NCI-H748 (cell line): ENCODE results near the gene CAMK2B.

Source experiments
- DNase-seq: peaks from one replicate; lab custom pipeline; 2025; ENCODE audit not compliant: unreplicated experiment; lab: John Stamatoyannopoulos, UW

Gene CAMK2B

DNA sequence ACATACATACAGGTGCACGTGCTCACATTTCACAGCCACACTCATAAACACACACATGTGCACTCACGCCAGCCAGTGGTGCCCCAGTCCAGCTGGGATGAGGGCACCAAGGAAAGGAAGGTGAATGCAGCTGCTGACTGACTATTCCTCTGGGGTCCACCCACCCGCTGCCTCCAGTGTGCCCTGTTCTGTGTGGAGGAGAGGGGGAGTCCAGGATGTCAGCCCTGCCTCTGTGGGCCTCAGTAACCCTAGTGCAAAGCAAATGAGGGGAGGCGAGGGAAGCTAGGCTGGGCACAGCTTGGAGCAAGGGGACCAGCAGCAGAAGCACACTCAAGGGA, 67.0 kb downstream of the CAMK2B start:
- DNase-seq = no peak

DNA sequence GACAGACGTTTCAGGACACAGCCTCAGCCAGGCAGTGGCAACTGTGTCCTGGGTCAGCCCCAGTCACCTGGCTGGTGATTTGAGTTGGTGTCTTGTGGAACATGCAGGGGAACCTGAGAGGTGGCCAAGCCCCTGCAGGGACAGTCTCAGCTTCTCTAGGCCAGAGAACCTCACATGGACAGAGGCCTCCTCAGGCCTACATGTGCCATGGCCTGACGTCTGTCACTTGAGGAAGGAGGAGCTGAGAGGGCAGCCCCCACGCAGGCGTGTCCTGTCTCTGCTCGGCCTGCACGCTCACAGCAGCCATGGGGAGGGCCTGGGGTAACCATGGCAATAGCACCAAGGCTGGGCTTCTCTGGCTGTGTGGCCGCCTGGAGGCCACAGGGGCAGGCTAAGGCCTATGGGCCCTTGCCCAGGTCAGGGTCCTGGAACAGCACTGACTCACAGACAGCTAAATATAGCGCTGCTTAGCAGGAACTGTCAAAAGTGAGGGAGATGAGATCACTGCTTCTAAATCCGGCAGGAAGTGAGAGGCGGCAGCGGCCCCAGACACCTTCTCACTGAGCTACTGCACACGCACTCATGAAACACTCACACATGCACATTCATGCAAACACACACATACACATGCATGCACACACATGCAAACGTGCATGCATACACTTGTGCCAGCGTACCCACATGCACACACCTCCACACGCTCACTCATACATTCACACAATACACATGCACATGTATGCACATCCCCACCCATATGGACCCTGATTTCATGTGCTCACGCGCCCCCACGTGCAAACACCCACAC, 67.6 kb downstream of the CAMK2B start:
- no peak for DNase-seq

DNA sequence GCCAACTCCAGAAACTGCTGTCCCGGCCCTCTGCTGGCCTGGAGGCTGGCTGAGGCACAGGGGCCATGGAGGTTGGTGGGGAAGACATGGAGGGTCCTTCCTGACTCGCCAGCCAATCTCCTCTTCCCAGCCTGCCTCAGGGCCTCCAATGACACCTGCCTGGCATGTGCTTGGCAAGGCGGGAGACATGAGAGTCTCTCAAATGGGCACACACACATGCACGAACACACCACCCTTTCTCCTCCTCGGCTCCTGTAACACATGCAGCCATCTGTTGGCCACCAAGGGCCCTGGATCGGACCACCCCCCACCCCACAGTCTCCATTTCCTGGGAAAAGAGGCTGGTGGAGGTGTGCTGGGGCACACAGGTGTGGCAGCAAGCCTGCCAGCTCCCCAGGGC, 68.2 kb downstream of the CAMK2B start:
- no peak for DNase-seq

DNA sequence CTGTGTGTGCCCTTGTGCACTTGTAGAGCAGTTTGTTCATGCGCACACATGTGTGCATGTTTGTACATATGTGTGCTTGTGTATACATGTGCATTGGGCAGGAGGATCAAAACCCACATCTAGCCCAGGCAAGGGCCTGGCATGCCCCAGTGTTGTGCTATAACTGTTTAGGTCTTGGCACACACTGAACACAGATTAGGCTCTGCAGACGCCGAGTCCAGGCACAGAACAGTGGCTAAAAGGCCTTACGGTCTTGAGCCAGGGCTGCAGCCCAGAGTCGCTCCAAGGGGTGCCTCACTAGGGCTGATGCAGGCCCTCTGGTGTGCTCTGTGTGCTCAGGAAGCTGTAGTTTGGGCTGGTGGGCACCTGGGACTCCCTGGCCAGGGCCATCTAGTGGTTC, 68.9 kb downstream of the CAMK2B start:
- DNase-seq = no peak

DNA sequence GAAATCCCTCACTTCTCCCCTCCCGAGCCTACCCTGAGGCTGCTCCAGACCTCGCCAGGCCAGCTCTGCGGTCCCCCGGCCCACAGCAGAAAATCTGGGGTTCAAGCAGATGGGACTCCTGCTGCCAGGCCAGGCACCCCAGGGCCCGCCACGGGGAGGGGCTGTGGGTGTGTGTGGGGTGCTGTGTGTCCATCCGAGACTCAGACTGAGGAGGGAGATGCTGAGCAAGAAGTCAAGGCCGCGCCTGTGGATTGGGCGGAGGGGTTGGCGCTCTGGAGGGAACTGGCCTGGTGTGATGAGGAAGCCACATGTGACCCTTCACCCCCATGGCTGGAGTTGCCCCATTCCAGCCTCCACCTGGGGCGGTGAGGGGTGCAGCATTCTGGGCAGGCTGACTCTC, 73.5 kb downstream of the CAMK2B start:
- DNase-seq = no peak

DNA sequence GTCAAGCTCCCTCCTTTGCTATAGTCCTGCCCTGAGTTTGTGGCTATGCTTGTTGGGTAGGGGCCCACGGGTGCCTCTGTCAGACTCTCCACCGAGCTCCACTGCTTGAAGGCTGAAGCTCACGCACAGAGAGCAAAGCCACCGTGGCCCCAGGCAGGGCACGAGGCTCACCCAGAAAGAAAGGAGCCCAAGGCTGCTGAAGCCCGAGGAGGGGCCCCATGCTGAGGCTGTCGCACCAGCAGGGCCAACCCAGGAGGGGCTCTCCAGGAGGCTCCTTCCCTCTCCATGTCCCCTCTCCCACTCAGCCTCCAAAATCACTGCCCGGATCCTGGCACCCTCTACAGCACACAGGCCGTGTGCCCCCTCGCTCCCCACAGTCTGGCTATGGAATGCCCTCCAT, 74.1 kb downstream of the CAMK2B start:
- DNase-seq = no peak

DNA sequence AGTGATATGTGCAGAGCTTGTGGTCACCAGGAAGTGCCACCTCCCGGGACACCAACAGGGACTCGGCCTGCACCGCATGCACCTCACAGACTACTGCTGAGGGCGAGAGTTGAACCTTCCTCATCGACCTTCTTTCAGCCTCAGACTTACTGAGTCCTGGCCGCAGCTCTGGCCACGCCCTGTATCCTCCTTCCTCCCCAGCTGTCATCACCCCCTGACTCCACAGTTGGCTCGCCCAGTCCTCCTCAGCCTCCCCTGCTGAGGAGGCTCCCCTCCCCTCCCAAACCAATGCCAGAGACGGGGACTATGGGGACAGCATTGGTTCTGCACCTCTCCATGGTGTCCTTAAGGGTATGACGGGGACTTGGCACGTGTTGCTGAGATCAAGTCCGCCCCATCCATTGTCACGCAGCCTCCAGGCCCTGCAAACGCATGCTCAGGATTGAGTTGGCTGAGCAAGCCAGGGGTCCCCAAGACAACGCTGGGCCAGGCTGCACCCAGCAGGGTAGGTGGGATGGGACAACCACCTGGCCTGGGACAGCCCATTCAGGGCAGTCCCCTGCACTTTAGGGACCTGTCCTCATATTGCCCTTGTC, 75.7 kb downstream of the CAMK2B start:
- DNase-seq = no peak

DNA sequence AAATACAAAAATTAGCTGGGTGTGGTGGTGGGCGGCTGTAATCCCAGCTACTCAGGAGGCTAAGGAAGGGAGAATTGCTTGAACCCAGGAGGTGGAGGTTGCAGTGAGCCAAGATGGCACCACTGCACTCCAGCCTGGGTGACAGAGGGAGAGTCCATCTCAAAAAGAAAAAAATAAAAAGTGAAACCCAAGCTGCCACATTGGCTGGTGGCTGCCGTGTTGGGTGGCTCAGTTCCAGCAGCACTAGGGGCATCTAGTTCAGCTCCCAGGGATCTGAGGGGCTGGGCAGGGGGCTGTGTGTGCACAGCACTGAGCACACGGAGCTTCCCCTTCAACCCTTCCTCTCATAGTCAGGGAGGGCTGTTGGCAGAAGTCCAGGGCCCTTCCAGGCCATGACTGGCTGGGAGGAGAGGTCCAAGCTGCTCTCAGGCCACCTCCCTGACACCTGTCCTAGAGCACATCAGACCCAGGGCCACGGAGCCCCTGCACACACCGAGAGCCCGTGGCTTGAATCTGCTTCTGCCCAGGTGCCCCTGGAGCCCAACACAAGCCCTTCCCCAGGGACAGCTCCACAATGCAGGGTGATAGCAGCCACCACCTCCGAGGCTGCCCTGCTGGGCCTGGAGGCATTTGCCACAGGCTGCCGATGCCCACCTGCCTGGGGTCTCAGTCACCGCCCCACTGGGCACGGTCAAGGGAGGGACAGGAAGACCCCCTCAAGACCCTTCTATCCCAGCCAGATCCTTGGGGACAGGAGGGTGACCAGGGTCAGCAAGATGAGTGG, 77.3 kb downstream of the CAMK2B start:
- DNase-seq = peak; percentile 8

DNA sequence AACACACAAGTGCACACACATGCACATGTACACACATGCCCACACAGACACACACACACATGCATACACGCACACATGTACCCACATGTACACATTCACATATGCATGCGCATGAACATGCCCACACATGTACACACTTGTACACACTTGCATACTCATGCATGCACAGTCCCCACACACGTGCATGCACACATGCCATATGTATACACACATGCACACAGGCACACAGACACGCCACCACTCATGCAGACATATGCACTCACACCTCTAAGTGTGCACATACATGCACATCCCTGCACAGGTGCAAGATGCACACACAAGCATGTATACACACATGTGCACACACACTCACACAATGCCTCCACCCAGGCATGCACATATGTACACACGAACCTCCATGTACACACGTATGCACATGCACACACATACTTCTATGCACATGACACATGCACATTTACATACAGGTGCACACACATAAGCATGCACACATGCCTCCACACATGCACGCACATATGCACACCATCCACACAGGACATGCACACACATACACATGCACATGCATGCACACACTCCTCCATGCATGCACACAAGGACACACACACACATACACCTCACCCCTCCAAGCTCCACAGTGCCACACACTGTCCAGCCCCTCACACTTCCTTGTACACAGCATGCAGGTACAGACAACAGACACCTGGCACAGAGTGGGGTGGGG, 78.8 kb downstream of the CAMK2B start:
- DNase-seq = no peak

DNA sequence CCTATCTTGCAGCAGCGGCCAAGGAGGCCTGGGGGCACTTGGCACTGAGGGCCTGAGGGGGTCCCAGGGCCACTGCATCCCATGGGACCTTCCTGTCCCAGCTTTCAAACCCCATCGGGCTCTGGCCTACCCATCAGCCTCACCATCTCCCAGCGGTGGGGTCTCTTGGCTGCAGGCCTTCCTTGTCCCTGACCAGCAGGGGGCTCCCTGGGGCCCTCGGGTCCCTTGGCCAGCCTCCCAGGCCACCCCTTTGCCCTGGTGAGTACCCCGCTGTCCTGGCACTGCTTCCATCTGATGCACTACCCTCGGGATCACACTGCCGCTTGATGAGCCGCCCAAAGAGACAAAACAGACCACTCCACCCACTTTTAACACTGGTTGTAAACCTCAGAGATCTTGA, 81.1 kb downstream of the CAMK2B start:
- peak; percentile 22 for DNase-seq

DNA sequence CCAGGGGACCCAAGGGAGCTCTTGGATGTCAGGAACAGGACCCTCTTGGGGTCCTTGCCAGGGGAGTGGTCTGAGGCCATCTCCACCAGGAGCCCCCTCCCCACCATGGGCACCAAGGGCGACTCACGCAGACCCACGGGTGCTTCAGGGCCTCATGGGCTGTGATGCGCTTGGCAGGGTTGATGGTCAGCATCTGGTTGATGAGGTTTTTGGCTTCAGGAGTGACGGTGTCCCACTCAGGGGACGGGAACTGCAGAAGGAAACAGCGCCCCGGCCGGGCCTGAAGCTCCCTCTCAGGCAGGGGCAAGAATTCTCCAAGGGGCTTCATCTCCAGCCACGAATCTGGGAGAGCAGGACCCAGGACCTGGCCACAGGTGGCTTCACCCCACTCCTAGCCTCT, 83.3 kb downstream of the CAMK2B start:
- no peak for DNase-seq

DNA sequence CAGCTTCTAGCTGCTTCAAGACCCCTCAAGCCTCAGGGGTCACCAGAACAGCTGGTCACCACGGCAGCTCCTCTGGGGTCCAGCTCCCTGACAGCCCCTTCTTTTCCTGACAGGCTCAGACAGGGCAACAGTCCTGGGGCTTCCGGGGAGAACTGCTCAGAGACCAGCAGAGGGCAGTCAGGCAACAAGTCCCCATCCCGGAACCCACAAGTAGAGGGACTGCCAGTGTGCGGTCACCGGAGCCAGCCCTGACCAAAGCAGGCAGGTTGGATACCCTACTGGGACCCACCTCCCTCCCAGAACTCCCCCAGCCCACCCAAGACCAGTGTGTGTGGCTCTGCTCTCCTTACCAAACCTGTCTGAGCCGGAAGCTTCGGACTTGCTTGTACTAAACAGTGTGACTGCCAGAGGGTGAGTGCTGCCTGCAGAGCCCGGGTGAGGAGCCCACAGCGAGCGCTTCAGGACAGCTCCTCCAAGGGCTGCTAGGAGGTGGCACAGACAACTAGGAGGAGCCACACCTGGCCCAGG, 84.3 kb downstream of the CAMK2B start:
- DNase-seq = peak; percentile 69

DNA sequence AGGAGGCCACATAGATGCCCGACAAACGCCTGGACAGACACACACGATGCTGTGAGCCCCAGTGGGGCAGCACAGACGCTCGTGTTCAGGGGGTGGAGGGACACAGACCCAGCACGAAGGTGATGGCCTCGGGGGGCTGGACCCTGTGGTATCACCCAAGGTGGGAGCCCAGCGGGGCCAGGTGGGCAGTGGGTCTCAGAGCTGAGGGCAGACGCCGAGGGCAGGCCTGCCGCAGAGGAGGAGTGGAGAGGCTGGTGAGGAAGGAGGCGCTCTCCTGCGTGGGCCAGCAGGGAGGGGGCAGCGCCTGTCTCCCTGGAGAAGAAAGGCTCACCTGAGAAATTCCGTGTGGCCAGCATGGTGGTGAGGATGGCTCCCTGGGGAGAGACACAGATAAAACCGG, 85.0 kb downstream of the CAMK2B start:
- DNase-seq = no peak

DNA sequence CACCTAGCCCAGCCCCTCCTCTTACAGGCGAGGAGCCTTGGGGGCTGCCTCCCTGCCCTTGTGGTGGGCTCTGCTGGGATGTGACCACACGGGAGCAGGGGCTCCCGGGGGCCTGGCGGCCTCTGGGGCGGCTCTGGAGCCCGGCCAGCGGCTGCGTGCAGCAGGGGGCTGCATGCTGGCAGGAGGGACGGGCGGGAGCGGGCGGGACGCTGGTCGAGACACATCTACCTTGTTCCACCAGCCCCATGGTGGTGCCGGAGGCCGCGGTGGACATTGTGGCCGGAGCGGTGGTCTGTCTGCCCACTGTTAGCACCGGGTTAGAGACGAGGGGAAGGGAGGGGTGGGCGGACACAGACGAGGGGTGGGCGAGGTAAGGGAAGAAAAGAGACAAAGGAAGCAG, 86.0 kb downstream of the CAMK2B start:
- DNase-seq = no peak

DNA sequence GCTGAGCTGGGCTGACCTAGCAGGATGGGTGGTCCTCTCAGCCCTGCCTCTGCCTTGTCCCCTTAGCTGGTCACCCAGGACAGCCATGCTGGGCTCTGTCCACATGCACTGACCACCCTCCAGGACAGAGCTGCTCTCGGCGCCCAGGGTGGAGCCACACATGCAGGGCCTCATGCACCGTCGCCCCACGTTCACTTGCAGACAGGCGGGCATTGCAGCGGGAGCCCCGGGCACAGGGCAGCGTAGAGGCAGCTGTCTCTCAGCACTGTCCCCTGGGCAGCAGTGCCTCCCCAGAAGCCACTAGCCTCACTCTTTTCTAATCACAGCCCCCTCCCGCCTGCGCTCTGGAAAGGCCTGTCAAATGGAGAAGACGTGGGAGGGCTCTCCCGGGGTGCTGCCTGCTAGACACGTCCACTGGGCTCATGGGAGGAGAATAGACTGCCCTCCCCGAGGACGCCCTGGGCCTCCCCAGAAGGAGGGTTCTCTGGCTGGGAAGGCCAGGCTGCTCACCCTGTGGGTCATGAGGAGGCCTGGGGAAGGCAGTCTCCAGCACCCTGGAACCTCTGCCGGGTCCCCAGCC, 87.2 kb downstream of the CAMK2B start:
- no peak for DNase-seq

DNA sequence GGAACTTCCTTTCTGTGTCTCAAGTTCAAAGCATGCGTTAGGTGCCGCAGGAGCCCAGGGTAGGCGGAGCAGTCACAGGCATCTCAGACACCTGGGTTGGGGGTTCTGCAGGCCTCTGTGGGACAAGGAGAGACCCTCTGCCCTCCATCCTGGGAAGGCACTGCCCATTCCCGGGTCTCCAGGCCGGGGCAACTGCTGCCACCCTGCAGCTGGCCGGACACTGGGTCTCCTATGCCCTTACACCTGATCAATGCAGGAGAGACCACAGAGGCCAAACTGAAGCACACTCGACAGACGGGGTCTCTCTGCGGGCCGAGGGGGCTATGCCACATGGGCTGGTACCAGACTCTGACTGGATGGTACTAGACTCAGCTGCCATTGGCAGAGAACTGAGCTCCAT, 87.7 kb downstream of the CAMK2B start:
- DNase-seq = no peak

DNA sequence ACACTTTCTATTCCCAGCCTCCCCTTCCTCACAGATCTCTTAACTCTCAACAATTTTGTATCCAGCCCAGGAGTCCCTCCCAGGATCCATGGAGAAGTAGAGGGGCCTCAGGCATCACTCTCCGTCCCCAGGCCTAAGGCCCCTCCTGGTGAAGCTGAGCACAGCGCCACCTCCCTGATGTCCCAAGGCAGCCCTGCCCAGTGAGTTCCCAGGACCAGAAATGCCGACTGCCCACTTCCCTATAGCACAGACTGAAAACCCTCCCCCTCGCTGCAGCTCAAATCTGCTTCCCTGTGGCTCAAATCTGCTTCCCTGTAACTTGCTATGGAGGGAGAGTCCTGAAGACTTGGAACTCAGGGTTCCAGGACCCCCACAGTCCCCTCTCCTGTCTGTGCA, 89.1 kb downstream of the CAMK2B start:
- DNase-seq = no peak

DNA sequence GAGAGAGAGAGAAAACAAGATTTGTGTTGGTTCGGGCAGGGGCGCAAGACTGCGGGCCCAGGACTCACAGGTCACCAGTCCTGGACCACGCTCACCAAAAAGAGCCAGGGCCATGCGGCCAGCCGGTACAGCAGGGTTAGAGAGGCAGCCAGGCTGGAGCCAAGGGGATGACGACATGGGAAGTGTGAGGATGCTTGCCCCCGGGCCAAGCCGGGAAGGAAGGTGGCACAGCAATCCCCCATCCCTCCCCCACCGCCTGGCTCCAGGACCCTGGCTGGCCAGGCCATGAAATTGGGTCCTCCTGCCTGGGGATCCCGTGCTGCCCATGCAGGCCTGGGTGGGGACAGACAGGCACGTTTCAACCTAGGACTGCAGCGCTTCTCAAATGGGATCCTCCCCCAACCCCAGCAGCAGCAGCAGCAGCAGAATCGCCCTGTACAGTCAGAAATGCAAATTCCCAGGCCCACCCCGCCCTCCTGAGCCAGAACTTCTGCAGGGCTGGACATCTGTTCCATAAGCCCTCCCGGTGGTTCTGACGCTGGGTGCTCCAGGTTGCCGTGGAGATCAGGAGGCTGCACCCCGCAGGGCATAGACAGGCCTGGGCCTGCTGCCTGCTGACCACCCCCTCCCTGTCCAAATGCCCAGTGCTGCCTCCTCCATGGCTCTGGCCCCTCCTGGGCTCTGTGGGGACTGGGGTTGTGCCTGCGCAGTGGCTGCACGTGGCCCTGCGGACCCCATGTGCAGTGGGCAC, 89.6 kb downstream of the CAMK2B start:
- peak; percentile 54 for DNase-seq

DNA sequence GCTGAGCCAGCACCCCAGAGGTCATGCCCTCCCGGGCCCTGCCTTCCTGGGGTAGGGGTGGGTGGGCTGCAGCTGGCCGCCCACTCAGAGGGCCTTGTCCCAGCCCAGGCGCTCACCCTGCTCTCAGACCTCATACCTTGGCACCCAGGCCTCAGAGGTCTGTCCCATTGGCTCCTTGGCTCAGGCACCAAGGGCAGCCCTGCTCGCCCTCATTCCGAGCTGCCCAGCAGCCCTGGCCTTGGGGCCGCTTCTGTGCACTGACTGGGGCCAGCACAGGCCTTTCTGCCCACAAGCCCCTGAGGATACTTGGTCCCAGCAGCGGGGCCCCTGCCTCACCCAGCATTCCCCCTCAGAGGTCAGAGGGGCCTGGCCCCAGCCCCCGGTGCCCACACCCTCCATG, 90.3 kb downstream of the CAMK2B start:
- no peak for DNase-seq
